ENCODE data around the gene TADA2B. TPM values are rescaled to one million over a fixed set of nuclear protein-coding genes. Genes with fewer than 3 reads are reported as not detected.
A peak's percentile ranks its signal among the peaks of the same experiment; 100 is the strongest.

The TADA2B gene
- total and polyA plus RNA-seq, 4 donors, result 3.6 to 13.8 (median 12.6) TPM

DNA sequence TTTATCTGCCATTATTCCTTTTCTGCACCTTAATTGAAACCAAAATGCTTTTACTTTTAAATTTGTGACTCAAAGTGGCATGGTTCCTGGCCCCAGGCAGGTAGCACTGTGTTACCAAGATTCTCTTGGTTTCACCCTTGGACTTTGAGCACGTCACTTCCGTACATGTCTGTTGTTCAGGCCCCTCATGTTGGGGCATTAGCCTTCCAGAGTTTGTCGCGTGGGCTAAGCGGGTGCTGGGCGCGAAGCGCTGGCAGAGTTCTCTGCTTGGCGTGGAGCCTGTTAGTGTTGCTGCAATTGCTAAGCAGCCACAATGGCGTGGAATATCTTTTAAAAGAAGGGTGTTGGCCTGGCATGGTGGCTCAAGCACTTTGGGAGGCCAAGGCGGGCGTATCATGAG is 14.0 kb upstream of the TADA2B start (continued):
- TF ChIP-seq, protein P1, sequence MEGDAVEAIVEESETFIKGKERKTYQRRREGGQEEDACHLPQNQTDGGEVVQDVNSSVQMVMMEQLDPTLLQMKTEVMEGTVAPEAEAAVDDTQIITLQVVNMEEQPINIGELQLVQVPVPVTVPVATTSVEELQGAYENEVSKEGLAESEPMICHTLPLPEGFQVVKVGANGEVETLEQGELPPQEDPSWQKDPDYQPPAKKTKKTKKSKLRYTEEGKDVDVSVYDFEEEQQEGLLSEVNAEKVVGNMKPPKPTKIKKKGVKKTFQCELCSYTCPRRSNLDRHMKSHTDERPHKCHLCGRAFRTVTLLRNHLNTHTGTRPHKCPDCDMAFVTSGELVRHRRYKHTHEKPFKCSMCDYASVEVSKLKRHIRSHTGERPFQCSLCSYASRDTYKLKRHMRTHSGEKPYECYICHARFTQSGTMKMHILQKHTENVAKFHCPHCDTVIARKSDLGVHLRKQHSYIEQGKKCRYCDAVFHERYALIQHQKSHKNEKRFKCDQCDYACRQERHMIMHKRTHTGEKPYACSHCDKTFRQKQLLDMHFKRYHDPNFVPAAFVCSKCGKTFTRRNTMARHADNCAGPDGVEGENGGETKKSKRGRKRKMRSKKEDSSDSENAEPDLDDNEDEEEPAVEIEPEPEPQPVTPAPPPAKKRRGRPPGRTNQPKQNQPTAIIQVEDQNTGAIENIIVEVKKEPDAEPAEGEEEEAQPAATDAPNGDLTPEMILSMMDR (IDR thresholded peaks at IDR 0.05; ENCODE audit: low read depth, low read length, missing input control), result no peak
- TF ChIP-seq RXRA (IDR thresholded peaks at IDR 0.05), result peak; percentile 93 to 96
- TF ChIP-seq, protein P2, sequence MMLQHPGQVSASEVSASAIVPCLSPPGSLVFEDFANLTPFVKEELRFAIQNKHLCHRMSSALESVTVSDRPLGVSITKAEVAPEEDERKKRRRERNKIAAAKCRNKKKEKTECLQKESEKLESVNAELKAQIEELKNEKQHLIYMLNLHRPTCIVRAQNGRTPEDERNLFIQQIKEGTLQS (IDR thresholded peaks at IDR 0.05), result no peak
- TF ChIP-seq, protein P3, sequence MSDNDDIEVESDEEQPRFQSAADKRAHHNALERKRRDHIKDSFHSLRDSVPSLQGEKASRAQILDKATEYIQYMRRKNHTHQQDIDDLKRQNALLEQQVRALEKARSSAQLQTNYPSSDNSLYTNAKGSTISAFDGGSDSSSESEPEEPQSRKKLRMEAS (IDR thresholded peaks at IDR 0.05), result peak; percentile 86

DNA sequence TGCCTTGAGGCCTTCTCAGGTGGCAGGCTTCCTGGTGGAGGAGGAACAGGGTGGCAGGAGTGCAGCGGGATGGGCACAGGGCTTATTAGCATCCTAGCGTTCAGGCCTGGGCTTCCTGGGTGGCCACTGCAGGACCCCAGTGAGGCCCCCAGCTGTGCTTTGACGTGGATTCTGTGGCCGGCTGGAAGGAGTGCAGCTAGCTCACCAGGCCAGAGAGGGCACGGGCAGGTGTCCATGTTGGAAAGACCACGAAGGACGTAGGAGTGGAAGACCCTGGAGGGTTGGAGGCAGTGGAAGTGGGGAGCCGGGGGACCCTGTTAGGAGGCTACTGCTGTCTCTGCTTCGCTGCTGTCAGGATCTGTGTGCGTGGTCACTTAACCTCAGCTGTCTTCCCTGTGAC is 13.3 kb upstream of the TADA2B start:
- no peak overlapping the region for H3K4me3 ChIP-seq (ENCODE audit: low read depth in 1 of 3, low read length in 3 of 3)
- DNase-seq (ENCODE audit: low spot score), result no peak
- 96% methylated on average over 10 of the region's 10 CpGs for WGBS
- H3K27ac ChIP-seq (ENCODE audit: low read depth in 1 of 2, low read length in 2 of 2), result peak overlapping the region; percentile 85 to 86
- peaks cover 8 to 32% (median 20%) of the 10 kb centered on the region in 4 donors for H3K36me3 ChIP-seq (ENCODE audit: control insufficient read depth in 4 of 4, insufficient read depth in 3 of 4, low read depth in 1 of 4, low read length in 3 of 4)
- H3K4me1 ChIP-seq (ENCODE audit: control insufficient read depth in 4 of 4, insufficient read depth in 4 of 4, low read length in 3 of 4), result peaks cover 8 to 27% (median 15%) of the 10 kb centered on the region in 4 donors
- H3K27me3 ChIP-seq (ENCODE audit: control insufficient read depth in 4 of 4, insufficient read depth in 4 of 4, low read length in 3 of 4), result no peaks in the 10 kb centered on the region
- no peaks in the 10 kb centered on the region for H3K9me3 ChIP-seq (ENCODE audit: control insufficient read depth in 4 of 4, low read length in 3 of 4)
- TF ChIP-seq HNF4A (conservative IDR thresholded peaks at IDR 0.05) (no peak), SP1 (IDR thresholded peaks at IDR 0.05) (no peak), JUND (IDR thresholded peaks at IDR 0.05) (no peak), GABPA (IDR thresholded peaks at IDR 0.05 in 1 of 2, conservative IDR thresholded peaks at IDR 0.05 in 1 of 2) (no peak), YY1 (IDR thresholded peaks at IDR 0.05) (no peak), FOXA1 (IDR thresholded peaks at IDR 0.05) (no peak), NR2F2 (IDR thresholded peaks at IDR 0.05) (no peak), FOXA2 (IDR thresholded peaks at IDR 0.05) (no peak), TAF1 (conservative IDR thresholded peaks at IDR 0.05) (no peak), EGR1 (IDR thresholded peaks at IDR 0.05; ENCODE audit: low read depth in 2 of 2) (no peak), RAD21 (IDR thresholded peaks at IDR 0.05) (no peak), HNF4G (IDR thresholded peaks at IDR 0.05) (no peak), RXRA (IDR thresholded peaks at IDR 0.05) (no peak)
- TF ChIP-seq, protein P4, sequence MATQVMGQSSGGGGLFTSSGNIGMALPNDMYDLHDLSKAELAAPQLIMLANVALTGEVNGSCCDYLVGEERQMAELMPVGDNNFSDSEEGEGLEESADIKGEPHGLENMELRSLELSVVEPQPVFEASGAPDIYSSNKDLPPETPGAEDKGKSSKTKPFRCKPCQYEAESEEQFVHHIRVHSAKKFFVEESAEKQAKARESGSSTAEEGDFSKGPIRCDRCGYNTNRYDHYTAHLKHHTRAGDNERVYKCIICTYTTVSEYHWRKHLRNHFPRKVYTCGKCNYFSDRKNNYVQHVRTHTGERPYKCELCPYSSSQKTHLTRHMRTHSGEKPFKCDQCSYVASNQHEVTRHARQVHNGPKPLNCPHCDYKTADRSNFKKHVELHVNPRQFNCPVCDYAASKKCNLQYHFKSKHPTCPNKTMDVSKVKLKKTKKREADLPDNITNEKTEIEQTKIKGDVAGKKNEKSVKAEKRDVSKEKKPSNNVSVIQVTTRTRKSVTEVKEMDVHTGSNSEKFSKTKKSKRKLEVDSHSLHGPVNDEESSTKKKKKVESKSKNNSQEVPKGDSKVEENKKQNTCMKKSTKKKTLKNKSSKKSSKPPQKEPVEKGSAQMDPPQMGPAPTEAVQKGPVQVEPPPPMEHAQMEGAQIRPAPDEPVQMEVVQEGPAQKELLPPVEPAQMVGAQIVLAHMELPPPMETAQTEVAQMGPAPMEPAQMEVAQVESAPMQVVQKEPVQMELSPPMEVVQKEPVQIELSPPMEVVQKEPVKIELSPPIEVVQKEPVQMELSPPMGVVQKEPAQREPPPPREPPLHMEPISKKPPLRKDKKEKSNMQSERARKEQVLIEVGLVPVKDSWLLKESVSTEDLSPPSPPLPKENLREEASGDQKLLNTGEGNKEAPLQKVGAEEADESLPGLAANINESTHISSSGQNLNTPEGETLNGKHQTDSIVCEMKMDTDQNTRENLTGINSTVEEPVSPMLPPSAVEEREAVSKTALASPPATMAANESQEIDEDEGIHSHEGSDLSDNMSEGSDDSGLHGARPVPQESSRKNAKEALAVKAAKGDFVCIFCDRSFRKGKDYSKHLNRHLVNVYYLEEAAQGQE (IDR thresholded peaks at IDR 0.05), result no peak
- TF ChIP-seq, protein P1 (IDR thresholded peaks at IDR 0.05; ENCODE audit: low read depth, low read length, missing input control), result no peak
- TF ChIP-seq, protein P3 (IDR thresholded peaks at IDR 0.05), result no peak
- TF ChIP-seq, protein P5, sequence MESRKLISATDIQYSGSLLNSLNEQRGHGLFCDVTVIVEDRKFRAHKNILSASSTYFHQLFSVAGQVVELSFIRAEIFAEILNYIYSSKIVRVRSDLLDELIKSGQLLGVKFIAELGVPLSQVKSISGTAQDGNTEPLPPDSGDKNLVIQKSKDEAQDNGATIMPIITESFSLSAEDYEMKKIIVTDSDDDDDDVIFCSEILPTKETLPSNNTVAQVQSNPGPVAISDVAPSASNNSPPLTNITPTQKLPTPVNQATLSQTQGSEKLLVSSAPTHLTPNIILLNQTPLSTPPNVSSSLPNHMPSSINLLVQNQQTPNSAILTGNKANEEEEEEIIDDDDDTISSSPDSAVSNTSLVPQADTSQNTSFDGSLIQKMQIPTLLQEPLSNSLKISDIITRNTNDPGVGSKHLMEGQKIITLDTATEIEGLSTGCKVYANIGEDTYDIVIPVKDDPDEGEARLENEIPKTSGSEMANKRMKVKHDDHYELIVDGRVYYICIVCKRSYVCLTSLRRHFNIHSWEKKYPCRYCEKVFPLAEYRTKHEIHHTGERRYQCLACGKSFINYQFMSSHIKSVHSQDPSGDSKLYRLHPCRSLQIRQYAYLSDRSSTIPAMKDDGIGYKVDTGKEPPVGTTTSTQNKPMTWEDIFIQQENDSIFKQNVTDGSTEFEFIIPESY (IDR thresholded peaks at IDR 0.05), result no peak
- TF ChIP-seq, protein P2 (IDR thresholded peaks at IDR 0.05), result no peak
- H3K9ac ChIP-seq (ENCODE audit: low read depth in 1 of 2, low read length in 2 of 2), result no peak overlapping the region
